ENCODE measurements around the gene FNDC11.

DNA sequence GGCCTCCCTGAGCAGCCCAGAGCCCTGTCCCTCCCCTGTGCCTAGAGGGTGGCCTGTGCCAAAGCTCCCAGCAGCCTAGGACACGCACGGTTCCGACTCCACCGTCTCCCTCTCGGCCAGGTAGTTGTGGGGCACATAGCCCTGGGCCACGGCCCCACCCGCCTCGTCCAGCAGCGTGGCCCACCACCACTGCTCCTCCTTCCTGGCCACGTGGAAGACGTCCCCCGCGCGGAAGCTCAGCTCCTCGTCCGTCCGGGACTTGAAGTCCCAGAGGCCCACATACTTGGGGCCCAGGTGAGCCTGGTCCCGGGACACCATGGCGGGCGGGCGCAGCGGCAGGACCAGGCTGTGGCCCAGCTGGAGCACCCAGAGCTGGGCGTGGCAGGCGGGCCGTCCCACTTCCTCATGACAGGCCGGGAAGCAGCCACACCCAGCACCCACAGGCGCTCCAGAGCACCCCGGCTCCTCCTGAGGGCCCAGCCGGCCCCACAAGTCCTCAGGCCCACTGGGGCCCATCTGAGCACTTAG, 16.9 kb upstream of the FNDC11 start, which contains the start of gene PTK6:
- TF ChIP-seq SPI1 (IDR thresholded peaks at IDR 0.05; ENCODE audit: borderline replicate concordance, low read depth) (peak; percentile 85), POLR2AphosphoS5 (IDR thresholded peaks at IDR 0.05; ENCODE audit: low read depth) (no peak), GABPA (IDR thresholded peaks at IDR 0.05; ENCODE audit: low read depth) (no peak)
- TF ChIP-seq, protein P1, sequence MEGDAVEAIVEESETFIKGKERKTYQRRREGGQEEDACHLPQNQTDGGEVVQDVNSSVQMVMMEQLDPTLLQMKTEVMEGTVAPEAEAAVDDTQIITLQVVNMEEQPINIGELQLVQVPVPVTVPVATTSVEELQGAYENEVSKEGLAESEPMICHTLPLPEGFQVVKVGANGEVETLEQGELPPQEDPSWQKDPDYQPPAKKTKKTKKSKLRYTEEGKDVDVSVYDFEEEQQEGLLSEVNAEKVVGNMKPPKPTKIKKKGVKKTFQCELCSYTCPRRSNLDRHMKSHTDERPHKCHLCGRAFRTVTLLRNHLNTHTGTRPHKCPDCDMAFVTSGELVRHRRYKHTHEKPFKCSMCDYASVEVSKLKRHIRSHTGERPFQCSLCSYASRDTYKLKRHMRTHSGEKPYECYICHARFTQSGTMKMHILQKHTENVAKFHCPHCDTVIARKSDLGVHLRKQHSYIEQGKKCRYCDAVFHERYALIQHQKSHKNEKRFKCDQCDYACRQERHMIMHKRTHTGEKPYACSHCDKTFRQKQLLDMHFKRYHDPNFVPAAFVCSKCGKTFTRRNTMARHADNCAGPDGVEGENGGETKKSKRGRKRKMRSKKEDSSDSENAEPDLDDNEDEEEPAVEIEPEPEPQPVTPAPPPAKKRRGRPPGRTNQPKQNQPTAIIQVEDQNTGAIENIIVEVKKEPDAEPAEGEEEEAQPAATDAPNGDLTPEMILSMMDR (IDR thresholded peaks at IDR 0.05; ENCODE audit: insufficient read depth, low read length) = no peak
- TF ChIP-seq, protein P2, sequence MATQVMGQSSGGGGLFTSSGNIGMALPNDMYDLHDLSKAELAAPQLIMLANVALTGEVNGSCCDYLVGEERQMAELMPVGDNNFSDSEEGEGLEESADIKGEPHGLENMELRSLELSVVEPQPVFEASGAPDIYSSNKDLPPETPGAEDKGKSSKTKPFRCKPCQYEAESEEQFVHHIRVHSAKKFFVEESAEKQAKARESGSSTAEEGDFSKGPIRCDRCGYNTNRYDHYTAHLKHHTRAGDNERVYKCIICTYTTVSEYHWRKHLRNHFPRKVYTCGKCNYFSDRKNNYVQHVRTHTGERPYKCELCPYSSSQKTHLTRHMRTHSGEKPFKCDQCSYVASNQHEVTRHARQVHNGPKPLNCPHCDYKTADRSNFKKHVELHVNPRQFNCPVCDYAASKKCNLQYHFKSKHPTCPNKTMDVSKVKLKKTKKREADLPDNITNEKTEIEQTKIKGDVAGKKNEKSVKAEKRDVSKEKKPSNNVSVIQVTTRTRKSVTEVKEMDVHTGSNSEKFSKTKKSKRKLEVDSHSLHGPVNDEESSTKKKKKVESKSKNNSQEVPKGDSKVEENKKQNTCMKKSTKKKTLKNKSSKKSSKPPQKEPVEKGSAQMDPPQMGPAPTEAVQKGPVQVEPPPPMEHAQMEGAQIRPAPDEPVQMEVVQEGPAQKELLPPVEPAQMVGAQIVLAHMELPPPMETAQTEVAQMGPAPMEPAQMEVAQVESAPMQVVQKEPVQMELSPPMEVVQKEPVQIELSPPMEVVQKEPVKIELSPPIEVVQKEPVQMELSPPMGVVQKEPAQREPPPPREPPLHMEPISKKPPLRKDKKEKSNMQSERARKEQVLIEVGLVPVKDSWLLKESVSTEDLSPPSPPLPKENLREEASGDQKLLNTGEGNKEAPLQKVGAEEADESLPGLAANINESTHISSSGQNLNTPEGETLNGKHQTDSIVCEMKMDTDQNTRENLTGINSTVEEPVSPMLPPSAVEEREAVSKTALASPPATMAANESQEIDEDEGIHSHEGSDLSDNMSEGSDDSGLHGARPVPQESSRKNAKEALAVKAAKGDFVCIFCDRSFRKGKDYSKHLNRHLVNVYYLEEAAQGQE (IDR thresholded peaks at IDR 0.05; ENCODE audit: insufficient replicate concordance, low read depth) = no peak
